ENCODE results near the gene ACADL. TPM values are rescaled to one million over a fixed set of nuclear protein-coding genes. Genes with fewer than 3 reads are reported as not detected.

Gene ACADL
- total RNA-seq, 1 experiment from 2014 or later: 0.24 TPM

- H4K20me1 ChIP-seq (ENCODE audit: insufficient read depth): no peaks in the 10 kb centered on the region
- no peaks in the 10 kb centered on the region for H3K36me3 ChIP-seq (ENCODE audit: low read depth)
- no peak overlapping the region for H2AFZ ChIP-seq
- BruUV-seq (replicated peaks): no TSS peak
- H3K9me2 ChIP-seq (ENCODE audit: insufficient read depth): no peaks in the 10 kb centered on the region
- no peaks in the 10 kb centered on the region for H3K4me1 ChIP-seq (replicated peaks; ENCODE audit: insufficient read depth)
- intact Hi-C loops (cut with micrococcal nuclease; ENCODE audit: unreplicated experiment): no loop called here
- no peaks in the 10 kb centered on the region for H3K79me2 ChIP-seq (ENCODE audit: low read depth)
- no peaks in the 10 kb centered on the region for H3K27me3 ChIP-seq (ENCODE audit: insufficient read depth, low read depth)
- H3K4me2 ChIP-seq: no peak overlapping the region
- no peaks in the 10 kb centered on the region for H3F3A ChIP-seq (ENCODE audit: insufficient read depth, low read depth)
- TF ChIP-seq EZH2 (IDR thresholded peaks at IDR 0.05; ENCODE audit: low read depth): no peak
- TF ChIP-seq, protein P1, sequence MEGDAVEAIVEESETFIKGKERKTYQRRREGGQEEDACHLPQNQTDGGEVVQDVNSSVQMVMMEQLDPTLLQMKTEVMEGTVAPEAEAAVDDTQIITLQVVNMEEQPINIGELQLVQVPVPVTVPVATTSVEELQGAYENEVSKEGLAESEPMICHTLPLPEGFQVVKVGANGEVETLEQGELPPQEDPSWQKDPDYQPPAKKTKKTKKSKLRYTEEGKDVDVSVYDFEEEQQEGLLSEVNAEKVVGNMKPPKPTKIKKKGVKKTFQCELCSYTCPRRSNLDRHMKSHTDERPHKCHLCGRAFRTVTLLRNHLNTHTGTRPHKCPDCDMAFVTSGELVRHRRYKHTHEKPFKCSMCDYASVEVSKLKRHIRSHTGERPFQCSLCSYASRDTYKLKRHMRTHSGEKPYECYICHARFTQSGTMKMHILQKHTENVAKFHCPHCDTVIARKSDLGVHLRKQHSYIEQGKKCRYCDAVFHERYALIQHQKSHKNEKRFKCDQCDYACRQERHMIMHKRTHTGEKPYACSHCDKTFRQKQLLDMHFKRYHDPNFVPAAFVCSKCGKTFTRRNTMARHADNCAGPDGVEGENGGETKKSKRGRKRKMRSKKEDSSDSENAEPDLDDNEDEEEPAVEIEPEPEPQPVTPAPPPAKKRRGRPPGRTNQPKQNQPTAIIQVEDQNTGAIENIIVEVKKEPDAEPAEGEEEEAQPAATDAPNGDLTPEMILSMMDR (conservative IDR thresholded peaks at IDR 0.05): no peak
- H3K27ac ChIP-seq: no peak overlapping the region
- ChIA-PET CTCF (no interaction called here), POLR2A (ENCODE audit: unreplicated experiment) (no interaction called here)
- H3K4me3 ChIP-seq: no peak overlapping the region
- H3K9me3 ChIP-seq (ENCODE audit: insufficient read depth, low read depth): no peaks in the 10 kb centered on the region
- DNase-seq: no peak
Measured at GRCh38 chr2:210158236-210158635, 67.0 kb downstream of the ACADL start.

GRCh38 chr2:210157526-210157925 is 67.7 kb downstream of the ACADL start:
- ChIA-PET POLR2A (ENCODE audit: unreplicated experiment) (no interaction called here), CTCF (interaction anchor here (0.6 kb wide), 1 partner anchor 50 kb away, joined by 7 read pairs; no protein-coding TSS in a partner anchor)
- Histone ChIP-seq H3F3A (ENCODE audit: insufficient read depth, low read depth) (no peaks in the 10 kb centered on the region), H3K4me1 (replicated peaks; ENCODE audit: insufficient read depth) (no peaks in the 10 kb centered on the region), H3K27ac (no peak overlapping the region), H3K36me3 (ENCODE audit: low read depth) (no peaks in the 10 kb centered on the region), H3K79me2 (ENCODE audit: low read depth) (no peaks in the 10 kb centered on the region), H4K20me1 (ENCODE audit: insufficient read depth) (no peaks in the 10 kb centered on the region), H3K27me3 (ENCODE audit: insufficient read depth, low read depth) (no peaks in the 10 kb centered on the region), H3K9me3 (ENCODE audit: insufficient read depth, low read depth) (no peaks in the 10 kb centered on the region), H3K4me3 (no peak overlapping the region), H3K4me2 (no peak overlapping the region), H2AFZ (no peak overlapping the region), H3K9me2 (ENCODE audit: insufficient read depth) (no peaks in the 10 kb centered on the region)
- BruUV-seq (replicated peaks): no TSS peak
- no peak for TF ChIP-seq EZH2 (IDR thresholded peaks at IDR 0.05; ENCODE audit: low read depth)
- TF ChIP-seq, protein P1 (conservative IDR thresholded peaks at IDR 0.05): no peak
- intact Hi-C loops (cut with micrococcal nuclease; ENCODE audit: unreplicated experiment): no loop called here
- no peak for DNase-seq

GRCh38 chr2:210147614-210148013 is 77.6 kb downstream of the ACADL start:
- Histone ChIP-seq H4K20me1 (ENCODE audit: insufficient read depth) (no peaks in the 10 kb centered on the region), H3F3A (ENCODE audit: insufficient read depth, low read depth) (no peaks in the 10 kb centered on the region), H3K79me2 (ENCODE audit: low read depth) (no peaks in the 10 kb centered on the region), H3K4me2 (no peak overlapping the region), H3K9me2 (ENCODE audit: insufficient read depth) (no peaks in the 10 kb centered on the region; the same call in 1 of the 2 replicates), H3K27me3 (ENCODE audit: insufficient read depth, low read depth) (no peaks in the 10 kb centered on the region), H3K9me3 (ENCODE audit: insufficient read depth, low read depth) (no peaks in the 10 kb centered on the region), H3K36me3 (ENCODE audit: low read depth) (no peaks in the 10 kb centered on the region), H3K4me3 (no peak overlapping the region), H3K4me1 (replicated peaks; ENCODE audit: insufficient read depth) (no peaks in the 10 kb centered on the region), H3K27ac (no peak overlapping the region), H2AFZ (no peak overlapping the region)
- no TSS peak for BruUV-seq (replicated peaks)
- DNase-seq: no peak
- TF ChIP-seq, protein P1 (conservative IDR thresholded peaks at IDR 0.05): no peak
- no peak for TF ChIP-seq EZH2 (IDR thresholded peaks at IDR 0.05; ENCODE audit: low read depth)
- CTCF ChIA-PET: no interaction called here
- POLR2A ChIA-PET (ENCODE audit: unreplicated experiment): no interaction called here
- intact Hi-C loops (cut with micrococcal nuclease; ENCODE audit: unreplicated experiment): no loop called here

Other genes with a start within 250 kb of the ACADL start
- 58.4 and 63.7 TPM in 2 replicates for gene RPE, start 222.8 kb downstream of the ACADL start, total RNA-seq (2021)
- gene KANSL1L, start 54.0 kb downstream of the ACADL start, total RNA-seq (2021): 8.6 and 8.8 TPM in 2 replicates
- gene MYL1, start 89.7 kb upstream of the ACADL start, total RNA-seq (2021): not detected in 2 replicates

Data from PC-9 (cell line).